ENCODE measurements around the gene DHDDS. TPM values are rescaled to one million over a fixed set of nuclear protein-coding genes. Genes with fewer than 3 reads are reported as not detected.

Gene DHDDS
- total and polyA plus RNA-seq, 2 of the 13 experiments (the other 11 are each of a cell fraction or from before 2014, with no cell fraction given), result 18.9 to 28.3 TPM

GRCh38 chr1:26472901-26473845, 41.1 kb downstream of the DHDDS start (continued):
- TF ChIP-seq FOXP4 (CRISPR knock-in tag; IDR thresholded peaks at IDR 0.05) (no peak), ZNF569 (CRISPR knock-in tag; IDR thresholded peaks at IDR 0.05; ENCODE audit: borderline replicate concordance) (no peak), RFXANK (CRISPR knock-in tag; IDR thresholded peaks at IDR 0.05) (no peak), U2AF2 (IDR thresholded peaks at IDR 0.05; ENCODE audit: low read depth, low read length) (peak; percentile 96), MXI1 (IDR thresholded peaks at IDR 0.05; ENCODE audit: borderline replicate concordance, low read depth, low read length) (peak; percentile 97; the same call in 2 of the 3 replicates), MAF1 (CRISPR knock-in tag; IDR thresholded peaks at IDR 0.05; ENCODE audit: borderline replicate concordance) (no peak), ZNF281 (CRISPR knock-in tag; IDR thresholded peaks at IDR 0.05; ENCODE audit: borderline replicate concordance) (peak; percentile 20; the same call in 1 of the 2 replicates), PAWR (CRISPR knock-in tag; IDR thresholded peaks at IDR 0.05; ENCODE audit: borderline replicate concordance) (no peak), ZNF639 (CRISPR knock-in tag; conservative IDR thresholded peaks at IDR 0.05) (peak; percentile 74; the same call in 1 of the 2 replicates), EZH2 (conservative IDR thresholded peaks at IDR 0.05; ENCODE audit: low read depth, low read length) (no peak), SRY (CRISPR knock-in tag; IDR thresholded peaks at IDR 0.05) (no peak), MEIS1 (CRISPR knock-in tag; IDR thresholded peaks at IDR 0.05; ENCODE audit: borderline replicate concordance) (0 out of 2 replicates have a peak, but pooled peaks have one; percentile 51), HMG20A (CRISPR knock-in tag; IDR thresholded peaks at IDR 0.05; ENCODE audit: borderline replicate concordance) (no peak), USF2 (IDR thresholded peaks at IDR 0.05; ENCODE audit: low read depth, low read length) (no peak), USF2 (CRISPR knock-in tag; IDR thresholded peaks at IDR 0.05; ENCODE audit: borderline replicate concordance) (no peak), HNRNPL (IDR thresholded peaks at IDR 0.05; ENCODE audit: low read depth, low read length) (0 out of 2 replicates have a peak, but pooled peaks have one; percentile 21), RBFOX2 (IDR thresholded peaks at IDR 0.05; ENCODE audit: low read depth, low read length) (peak; percentile 82)
- TF ChIP-seq, protein P1, sequence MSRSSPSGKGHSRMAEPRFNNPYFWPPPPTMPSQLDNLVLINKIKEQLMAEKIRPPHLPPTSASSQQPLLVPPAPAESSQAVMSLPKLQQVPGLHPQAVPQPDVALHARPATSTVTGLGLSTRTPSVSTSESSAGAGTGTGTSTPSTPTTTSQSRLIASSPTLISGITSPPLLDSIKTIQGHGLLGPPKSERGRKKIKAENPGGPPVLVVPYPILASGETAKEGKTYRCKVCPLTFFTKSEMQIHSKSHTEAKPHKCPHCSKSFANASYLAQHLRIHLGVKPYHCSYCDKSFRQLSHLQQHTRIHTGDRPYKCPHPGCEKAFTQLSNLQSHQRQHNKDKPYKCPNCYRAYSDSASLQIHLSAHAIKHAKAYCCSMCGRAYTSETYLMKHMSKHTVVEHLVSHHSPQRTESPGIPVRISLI (CRISPR knock-in tag; IDR thresholded peaks at IDR 0.05; ENCODE audit: borderline replicate concordance), result no peak
